ENCODE measurements around the gene LCN10. TPM values are rescaled to one million over a fixed set of nuclear protein-coding genes. Genes with fewer than 3 reads are reported as not detected.

The LCN10 gene
- total RNA-seq, 4 donors from 2014 or later, result 3.9 to 16.5 (median 9.9) TPM

GRCh38 chr9:136775191-136775590 is 32.5 kb upstream of the LCN10 start:
- WGBS, 2 donors (ENCODE audit: low coverage in 1 of 2), result 43 to 80% methylated on average over 1 of the region's 6 CpGs
- peaks cover 0 to 3% (median 0%) of the 10 kb centered on the region in 3 donors for H3K9me3 ChIP-seq
- no peak for ATAC-seq
- H3K36me3 ChIP-seq, result no peaks in the 10 kb centered on the region
- H3K4me3 ChIP-seq, result no peak overlapping the region
- H3K27ac ChIP-seq, result no peak overlapping the region
- no peaks in the 10 kb centered on the region for H3K27me3 ChIP-seq
- H3K4me1 ChIP-seq, result no peaks in the 10 kb centered on the region
- TF ChIP-seq, protein P1, sequence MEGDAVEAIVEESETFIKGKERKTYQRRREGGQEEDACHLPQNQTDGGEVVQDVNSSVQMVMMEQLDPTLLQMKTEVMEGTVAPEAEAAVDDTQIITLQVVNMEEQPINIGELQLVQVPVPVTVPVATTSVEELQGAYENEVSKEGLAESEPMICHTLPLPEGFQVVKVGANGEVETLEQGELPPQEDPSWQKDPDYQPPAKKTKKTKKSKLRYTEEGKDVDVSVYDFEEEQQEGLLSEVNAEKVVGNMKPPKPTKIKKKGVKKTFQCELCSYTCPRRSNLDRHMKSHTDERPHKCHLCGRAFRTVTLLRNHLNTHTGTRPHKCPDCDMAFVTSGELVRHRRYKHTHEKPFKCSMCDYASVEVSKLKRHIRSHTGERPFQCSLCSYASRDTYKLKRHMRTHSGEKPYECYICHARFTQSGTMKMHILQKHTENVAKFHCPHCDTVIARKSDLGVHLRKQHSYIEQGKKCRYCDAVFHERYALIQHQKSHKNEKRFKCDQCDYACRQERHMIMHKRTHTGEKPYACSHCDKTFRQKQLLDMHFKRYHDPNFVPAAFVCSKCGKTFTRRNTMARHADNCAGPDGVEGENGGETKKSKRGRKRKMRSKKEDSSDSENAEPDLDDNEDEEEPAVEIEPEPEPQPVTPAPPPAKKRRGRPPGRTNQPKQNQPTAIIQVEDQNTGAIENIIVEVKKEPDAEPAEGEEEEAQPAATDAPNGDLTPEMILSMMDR (IDR thresholded peaks at IDR 0.05), result no peak
- TF ChIP-seq POLR2A (IDR thresholded peaks at IDR 0.05) (no peak), POLR2AphosphoS5 (IDR thresholded peaks at IDR 0.05) (no peak), EP300 (IDR thresholded peaks at IDR 0.05) (no peak)

- Histone ChIP-seq H3K4me3 (no peak overlapping the region), H3K36me3 (no peaks in the 10 kb centered on the region), H3K27ac (no peak overlapping the region), H3K27me3 (no peaks in the 10 kb centered on the region), H3K4me1 (peaks cover 0 to 4% (median 0%) of the 10 kb centered on the region in 3 donors), H3K9me3 (peaks cover 0 to 3% (median 0%) of the 10 kb centered on the region in 3 donors)
- WGBS, 2 donors (ENCODE audit: low coverage in 1 of 2), result 93 to 100% methylated on average over 2 to 3 of the region's 12 CpGs
- TF ChIP-seq EP300 (IDR thresholded peaks at IDR 0.05), result no peak
- no peak for TF ChIP-seq POLR2AphosphoS5 (IDR thresholded peaks at IDR 0.05)
- TF ChIP-seq, protein P1 (IDR thresholded peaks at IDR 0.05), result no peak
- TF ChIP-seq POLR2A (IDR thresholded peaks at IDR 0.05), result no peak
- ATAC-seq, result no peak
Measured at GRCh38 chr9:136774416-136775045, 31.8 kb upstream of the LCN10 start.

GRCh38 chr9:136773386-136774044 is 30.8 kb upstream of the LCN10 start:
- no peak for ATAC-seq
- H3K27me3 ChIP-seq, result no peaks in the 10 kb centered on the region
- no peak overlapping the region for H3K27ac ChIP-seq
- WGBS, 2 donors (ENCODE audit: low coverage in 1 of 2), result 60% methylated on average over 1 of the region's 7 CpGs; no CpG with 5 or more reads in 1 of the 2 donors
- peaks cover 0 to 4% (median 0%) of the 10 kb centered on the region in 3 donors for H3K4me1 ChIP-seq
- peaks cover 0 to 3% (median 0%) of the 10 kb centered on the region in 3 donors for H3K9me3 ChIP-seq
- H3K4me3 ChIP-seq, result no peak overlapping the region
- TF ChIP-seq, protein P1 (IDR thresholded peaks at IDR 0.05), result no peak
- no peak for TF ChIP-seq POLR2AphosphoS5 (IDR thresholded peaks at IDR 0.05)
- TF ChIP-seq POLR2A (IDR thresholded peaks at IDR 0.05), result no peak
- no peak for TF ChIP-seq EP300 (IDR thresholded peaks at IDR 0.05)
- no peaks in the 10 kb centered on the region for H3K36me3 ChIP-seq

DNA sequence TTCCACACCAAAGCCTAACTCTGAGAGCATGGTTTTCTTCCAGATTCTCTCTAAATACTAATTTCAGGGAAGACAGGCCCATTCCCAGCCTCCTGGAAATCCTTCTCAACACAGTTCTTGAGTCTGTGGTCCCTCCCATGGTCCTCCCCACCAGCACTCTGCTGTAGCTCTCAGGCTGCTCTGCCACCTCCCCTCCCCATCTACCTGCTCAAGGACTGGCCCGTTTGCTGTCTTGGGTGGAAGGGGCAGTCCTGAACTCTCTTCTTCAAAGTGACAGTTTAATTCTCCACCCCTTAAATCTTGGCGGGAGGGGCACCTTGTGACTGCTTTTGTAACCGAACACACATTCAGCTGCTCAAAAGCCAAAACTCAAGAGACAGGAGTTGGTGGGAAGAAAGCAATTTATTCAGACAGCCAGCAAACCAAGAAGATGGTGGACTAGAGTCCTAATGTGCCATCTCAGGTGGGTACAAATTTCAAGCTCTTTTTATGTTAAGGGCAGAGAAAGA is 29.2 kb upstream of the LCN10 start:
- Histone ChIP-seq H3K4me1 (peaks cover 0 to 4% (median 0%) of the 10 kb centered on the region in 3 donors), H3K27ac (no peak overlapping the region), H3K9me3 (peaks cover 0 to 3% (median 0%) of the 10 kb centered on the region in 3 donors), H3K27me3 (peaks cover 13% of the 10 kb centered on the region), H3K36me3 (no peaks in the 10 kb centered on the region), H3K4me3 (no peak overlapping the region)
- WGBS, 2 donors (ENCODE audit: low coverage in 1 of 2), result 43 to 100% methylated on average over 1 to 3 of the region's 3 CpGs
- no peak for ATAC-seq
- TF ChIP-seq, protein P1 (IDR thresholded peaks at IDR 0.05), result no peak
- no peak for TF ChIP-seq POLR2AphosphoS5 (IDR thresholded peaks at IDR 0.05)
- no peak for TF ChIP-seq POLR2A (IDR thresholded peaks at IDR 0.05)
- TF ChIP-seq EP300 (IDR thresholded peaks at IDR 0.05), result no peak
